Measurements from ENCODE around the gene ZC3H12A. TPM values are rescaled to one million over a fixed set of nuclear protein-coding genes. Genes with fewer than 3 reads are reported as not detected.

The ZC3H12A gene
- polyA plus RNA-seq, 12 donors, result 0.72 to 4.8 (median 1.0) TPM; not detected in 2

- DNase-seq, result no peak
Measured at GRCh38 chr1:37453647-37454046, 20.7 kb upstream of the ZC3H12A start.

GRCh38 chr1:37455516-37455915 lies 18.9 kb upstream of the ZC3H12A start:
- no peak for DNase-seq

GRCh38 chr1:37456614-37457013 lies 17.8 kb upstream of the ZC3H12A start:
- DNase-seq, result no peak

GRCh38 chr1:37458551-37458950 lies 15.8 kb upstream of the ZC3H12A start:
- DNase-seq, result no peak

- DNase-seq, result no peak
Measured at GRCh38 chr1:37461698-37462436, 12.5 kb upstream of the ZC3H12A start.

GRCh38 chr1:37464443-37464842 lies 9.9 kb upstream of the ZC3H12A start:
- DNase-seq, result no peak

GRCh38 chr1:37465593-37466517 lies 8.5 kb upstream of the ZC3H12A start:
- no peak for DNase-seq

- DNase-seq, result no peak
Measured at GRCh38 chr1:37468037-37468436, 6.3 kb upstream of the ZC3H12A start.

GRCh38 chr1:37469386-37469785 lies 5.0 kb upstream of the ZC3H12A start:
- no peak for DNase-seq

- no peak for DNase-seq
Measured at GRCh38 chr1:37471345-37472231, 2.8 kb upstream of the ZC3H12A start.

- DNase-seq, result no peak
Measured at GRCh38 chr1:37472281-37472680, 2.1 kb upstream of the ZC3H12A start.

GRCh38 chr1:37472994-37473393 lies 1.4 kb upstream of the ZC3H12A start:
- DNase-seq, result no peak

GRCh38 chr1:37473431-37474045 lies 842 bp upstream of the ZC3H12A start:
- no peak for DNase-seq

GRCh38 chr1:37474697-37475379 lies 458 bp downstream of the ZC3H12A start:
- DNase-seq, result no peak

- DNase-seq, result no peak
Measured at GRCh38 chr1:37475380-37476086, 1.2 kb downstream of the ZC3H12A start.

GRCh38 chr1:37476087-37476452 lies 1.7 kb downstream of the ZC3H12A start:
- DNase-seq, result no peak

GRCh38 chr1:37476460-37477197 lies 2.2 kb downstream of the ZC3H12A start:
- DNase-seq, result no peak

- no peak for DNase-seq
Measured at GRCh38 chr1:37477198-37477931, 3.0 kb downstream of the ZC3H12A start.

- no peak for DNase-seq
Measured at GRCh38 chr1:37477946-37478345, 3.6 kb downstream of the ZC3H12A start.
